HepG2 (cell line): Measurements from ENCODE around the gene PDGFRA. TPM values are rescaled to one million over a fixed set of nuclear protein-coding genes. Genes with fewer than 3 reads are reported as not detected.

Experiments
- AGO1 ChIP-seq: fragments of 200-400 bp; formaldehyde crosslinking; IDR thresholded peaks from 2 replicates; pipeline ENCODE4 v1.6.1; 2017; ENCODE audit warnings: mild to moderate bottlenecking, low read depth, low read length, moderate library complexity; ENCODE audit not compliant: poor library complexity, severe bottlenecking
- ARID5B ChIP-seq: IDR thresholded peaks from 2 replicates; pipeline ENCODE4 v1.4.0; 2020; ENCODE audit warnings: mild to moderate bottlenecking, missing genetic modification reagents
- CHD2 ChIP-seq: IDR thresholded peaks from 2 replicates; pipeline ENCODE4 v1.6.1; 2011; ENCODE audit warnings: low read depth, low read length, improper control_type of control experiment
- HOXD1 ChIP-seq: sonication (generic); formaldehyde crosslinking; IDR thresholded peaks from 2 replicates; pipeline ENCODE4 v1.5.0; 2020; ENCODE audit warnings: missing genetic modification reagents
- MLLT10 ChIP-seq: sonication (generic); formaldehyde crosslinking; IDR thresholded peaks from 2 replicates; pipeline ENCODE4 v1.4.0; 2020; ENCODE audit warnings: missing genetic modification reagents
- MXD4 ChIP-seq: IDR thresholded peaks from 2 replicates; pipeline ENCODE4 v1.6.1; 2016; ENCODE audit warnings: mild to moderate bottlenecking, missing biosample characterization, missing genetic modification reagents
- MZF1 ChIP-seq: sonication (generic); formaldehyde crosslinking; IDR thresholded peaks from 2 replicates; pipeline ENCODE4 v1.8.1; 2023; ENCODE audit warnings: mild to moderate bottlenecking, missing genetic modification reagents, borderline replicate concordance
- NKX3-1 ChIP-seq: sonication (generic); formaldehyde crosslinking; IDR thresholded peaks from 2 replicates; pipeline ENCODE4 v1.5.0; 2020; ENCODE audit warnings: missing genetic modification reagents
- PHF21A ChIP-seq: sonication (generic); formaldehyde crosslinking; IDR thresholded peaks from 2 replicates; pipeline ENCODE4 v1.5.0; 2020; ENCODE audit warnings: mild to moderate bottlenecking, missing genetic modification reagents
- SP140L ChIP-seq: sonication (generic); formaldehyde crosslinking; IDR thresholded peaks from 2 replicates; pipeline ENCODE4 v1.4.0; 2020; ENCODE audit warnings: missing genetic modification reagents, borderline replicate concordance
- ZNF224 ChIP-seq: sonication (generic); formaldehyde crosslinking; IDR thresholded peaks from 2 replicates; pipeline ENCODE4 v1.5.0; 2020; ENCODE audit warnings: mild to moderate bottlenecking, missing genetic modification reagents
- ZNF282 ChIP-seq: fragments of 450-650 bp; IDR thresholded peaks from 2 replicates; pipeline ENCODE4 v1.6.1; 2018; ENCODE audit not compliant: partially characterized antibody
- ZNF317 ChIP-seq: sonication (generic); formaldehyde crosslinking; IDR thresholded peaks from 2 replicates; pipeline ENCODE4 v1.5.0; 2020; ENCODE audit warnings: mild to moderate bottlenecking, missing genetic modification reagents
- ZNF329 ChIP-seq: sonication (generic); formaldehyde crosslinking; IDR thresholded peaks from 2 replicates; pipeline ENCODE4 v1.9.0; 2021; ENCODE audit warnings: low read depth, mild to moderate bottlenecking, missing genetic modification reagents
- ZNF513 ChIP-seq: sonication (generic); formaldehyde crosslinking; conservative IDR thresholded peaks from 2 replicates; pipeline ENCODE4 v1.5.0; 2020; ENCODE audit warnings: missing genetic modification reagents
- ZNF563 ChIP-seq: sonication (generic); formaldehyde crosslinking; IDR thresholded peaks from 2 replicates; pipeline ENCODE4 v1.8.0; 2022; ENCODE audit warnings: mild to moderate bottlenecking, moderate library complexity, missing genetic modification reagents
- ZNF564 ChIP-seq: sonication (generic); formaldehyde crosslinking; IDR thresholded peaks from 2 replicates; pipeline ENCODE4 v1.8.1; 2023; ENCODE audit warnings: mild to moderate bottlenecking, missing genetic modification reagents
- polyA plus RNA-seq, 8 experiments: library from polyadenylated mRNA; depleted of rRNA in 3 of 8; stranded (reverse) in 7 of 8; unstranded in 1 of 8; fragments of >200 nt; fragmentation: Illumina TruSeq in 4 of 8; extraction: Trizol in 4 of 8; gene quantifications; 2 replicates each; pipeline versions ENCODE4 v1.2.1 to v1.2.3, GENCODE V29; 2011 to 2016; ENCODE audit warnings: low read depth in 4 of 8, missing spikeins in 1 of 8, mixed read lengths in 1 of 8; ENCODE audit not compliant: insufficient read depth in 1 of 8
- total RNA-seq, 5 experiments: library from RNA; depleted of rRNA; stranded (reverse); fragments of >200 nt; fragmentation: Illumina TruSeq; extraction: Trizol; gene quantifications; 2 replicates each; pipeline ENCODE4 v1.2.3, GENCODE V29; 2016; ENCODE audit warnings: low read depth in 1 of 5
- TF ChIP-seq, protein P1 (sequence below): sonication (generic); formaldehyde crosslinking; IDR thresholded peaks from 2 replicates; pipeline ENCODE4 v1.4.0; 2020; ENCODE audit warnings: missing genetic modification reagents
- TF ChIP-seq, protein P2 (sequence below): IDR thresholded peaks from 2 replicates; pipeline ENCODE4 v1.6.1; 2016; ENCODE audit warnings: control low read depth
- TF ChIP-seq, protein P3 (sequence below): sonication (generic); formaldehyde crosslinking; IDR thresholded peaks from 2 replicates; pipeline ENCODE4 v1.4.0; 2020; ENCODE audit warnings: missing genetic modification reagents, borderline replicate concordance

The PDGFRA gene
- total and polyA plus RNA-seq, 2 of the 13 experiments (the other 11 are each of a cell fraction or from before 2014, with no cell fraction given), result 0.04 TPM; not detected in 1

- TF ChIP-seq ARID5B, result peak; percentile 26; the same call in 1 of the 2 replicates
- TF ChIP-seq PHF21A (CRISPR knock-in tag), result no peak; the same call in 1 of the 2 replicates
- TF ChIP-seq, protein P1, sequence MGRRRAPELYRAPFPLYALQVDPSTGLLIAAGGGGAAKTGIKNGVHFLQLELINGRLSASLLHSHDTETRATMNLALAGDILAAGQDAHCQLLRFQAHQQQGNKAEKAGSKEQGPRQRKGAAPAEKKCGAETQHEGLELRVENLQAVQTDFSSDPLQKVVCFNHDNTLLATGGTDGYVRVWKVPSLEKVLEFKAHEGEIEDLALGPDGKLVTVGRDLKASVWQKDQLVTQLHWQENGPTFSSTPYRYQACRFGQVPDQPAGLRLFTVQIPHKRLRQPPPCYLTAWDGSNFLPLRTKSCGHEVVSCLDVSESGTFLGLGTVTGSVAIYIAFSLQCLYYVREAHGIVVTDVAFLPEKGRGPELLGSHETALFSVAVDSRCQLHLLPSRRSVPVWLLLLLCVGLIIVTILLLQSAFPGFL, result no peak
- no peak for TF ChIP-seq MZF1 (CRISPR knock-in tag)
- TF ChIP-seq NKX3-1 (CRISPR knock-in tag), result 0 out of 2 replicates have a peak, but pooled peaks have one; percentile 47
- no peak for TF ChIP-seq SP140L (CRISPR knock-in tag)
- TF ChIP-seq, protein P2, sequence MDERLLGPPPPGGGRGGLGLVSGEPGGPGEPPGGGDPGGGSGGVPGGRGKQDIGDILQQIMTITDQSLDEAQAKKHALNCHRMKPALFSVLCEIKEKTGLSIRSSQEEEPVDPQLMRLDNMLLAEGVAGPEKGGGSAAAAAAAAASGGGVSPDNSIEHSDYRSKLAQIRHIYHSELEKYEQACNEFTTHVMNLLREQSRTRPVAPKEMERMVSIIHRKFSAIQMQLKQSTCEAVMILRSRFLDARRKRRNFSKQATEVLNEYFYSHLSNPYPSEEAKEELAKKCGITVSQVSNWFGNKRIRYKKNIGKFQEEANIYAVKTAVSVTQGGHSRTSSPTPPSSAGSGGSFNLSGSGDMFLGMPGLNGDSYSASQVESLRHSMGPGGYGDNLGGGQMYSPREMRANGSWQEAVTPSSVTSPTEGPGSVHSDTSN, result no peak
- TF ChIP-seq ZNF563 (CRISPR knock-in tag), result 0 out of 2 replicates have a peak, but pooled peaks have one; percentile 41
- TF ChIP-seq ZNF282, result no peak
- TF ChIP-seq ZNF224 (CRISPR knock-in tag), result no peak
- TF ChIP-seq AGO1, result peak; percentile 19
- peak; percentile 81 for TF ChIP-seq HOXD1 (CRISPR knock-in tag)
- TF ChIP-seq, protein P3, sequence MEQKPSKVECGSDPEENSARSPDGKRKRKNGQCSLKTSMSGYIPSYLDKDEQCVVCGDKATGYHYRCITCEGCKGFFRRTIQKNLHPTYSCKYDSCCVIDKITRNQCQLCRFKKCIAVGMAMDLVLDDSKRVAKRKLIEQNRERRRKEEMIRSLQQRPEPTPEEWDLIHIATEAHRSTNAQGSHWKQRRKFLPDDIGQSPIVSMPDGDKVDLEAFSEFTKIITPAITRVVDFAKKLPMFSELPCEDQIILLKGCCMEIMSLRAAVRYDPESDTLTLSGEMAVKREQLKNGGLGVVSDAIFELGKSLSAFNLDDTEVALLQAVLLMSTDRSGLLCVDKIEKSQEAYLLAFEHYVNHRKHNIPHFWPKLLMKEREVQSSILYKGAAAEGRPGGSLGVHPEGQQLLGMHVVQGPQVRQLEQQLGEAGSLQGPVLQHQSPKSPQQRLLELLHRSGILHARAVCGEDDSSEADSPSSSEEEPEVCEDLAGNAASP, result peak; percentile 34; the same call in 1 of the 2 replicates
- no peak for TF ChIP-seq ZNF317
- no peak for TF ChIP-seq MXD4 (CRISPR knock-in tag)
- TF ChIP-seq ZNF513 (CRISPR knock-in tag), result no peak
- TF ChIP-seq CHD2, result no peak
- no peak for TF ChIP-seq ZNF329
- no peak for TF ChIP-seq MLLT10 (CRISPR knock-in tag)
- peak; percentile 89 for TF ChIP-seq ZNF564 (CRISPR knock-in tag)
These were observed 4.2 kb downstream of the PDGFRA start (continued) for GRCh38 chr4:54233277-54233696.
